Chondrocyte (in vitro differentiated cells): ENCODE measurements around the gene SLAMF7. TPM values are rescaled to one million over a fixed set of nuclear protein-coding genes. Genes with fewer than 3 reads are reported as not detected.
"Not testable (repeated sequence)": the region's sequence is repeated elsewhere in the genome, so short reads cannot be mapped to it uniquely, and the experiment has no call there.

Experiments used
- DNase-seq: peaks from one replicate; pipeline ENCODE4 v3.0.0; 2021; ENCODE audit warnings: mixed read lengths, low spot score
- H3K27ac Mint-ChIP-seq: one replicate; pipeline ENCODE4 v1.8.0; 2021; ENCODE audit warnings: mild to moderate bottlenecking, moderate library complexity, mixed read lengths; ENCODE audit not compliant: unreplicated experiment
- H3K27me3 Mint-ChIP-seq: 2 replicates; pipeline ENCODE4 v1.8.0; 2021; ENCODE audit warnings: low read depth, mixed read lengths
- H3K36me3 Mint-ChIP-seq: 2 replicates; pipeline ENCODE4 v1.8.0; 2021; ENCODE audit warnings: low read depth, mixed read lengths
- H3K4me1 Mint-ChIP-seq: 2 replicates; pipeline ENCODE4 v1.8.0; 2021; ENCODE audit warnings: low read depth, mild to moderate bottlenecking, mixed read lengths
- H3K4me3 Mint-ChIP-seq: one replicate; pipeline ENCODE4 v1.8.0; 2021; ENCODE audit warnings: mild to moderate bottlenecking, moderate library complexity, mixed read lengths; ENCODE audit not compliant: unreplicated experiment
- H3K9me3 Mint-ChIP-seq: 2 replicates; pipeline ENCODE4 v1.8.0; 2021; ENCODE audit warnings: low read depth, mixed read lengths
- CTCF ChIP-seq: fragments of 200-600 bp; sonication (generic); IDR thresholded peaks from 2 replicates; pipeline ENCODE4 v1.5.0; 2021; ENCODE audit warnings: antibody characterized with exemption, mild to moderate bottlenecking, moderate library complexity
- total RNA-seq: library from RNA; stranded (reverse); gene quantifications from 3 replicates; pipeline ENCODE4 v1.2.1, GENCODE V29; 2021

SLAMF7 gene
- total RNA-seq, 1 donor from 2014 or later, result not detected

GRCh38 chr1:160710517-160711252 lies 28.4 kb upstream of the SLAMF7 start:
- Mint-ChIP-seq H3K4me1 (no peaks in the 10 kb centered on the region), H3K4me3 (no peak overlapping the region), H3K27ac (no peak overlapping the region), H3K36me3 (no peaks in the 10 kb centered on the region), H3K9me3 (no peaks in the 10 kb centered on the region), H3K27me3 (peaks cover 14% of the 10 kb centered on the region)
- no peak for TF ChIP-seq CTCF
- DNase-seq, result no peak

- no peaks in the 10 kb centered on the region for H3K4me1 Mint-ChIP-seq
- no peak overlapping the region for H3K27ac Mint-ChIP-seq
- no peak for DNase-seq
- peaks cover 13% of the 10 kb centered on the region for H3K27me3 Mint-ChIP-seq
- no peak for TF ChIP-seq CTCF
- no peaks in the 10 kb centered on the region for H3K9me3 Mint-ChIP-seq
- no peak overlapping the region for H3K4me3 Mint-ChIP-seq
- no peaks in the 10 kb centered on the region for H3K36me3 Mint-ChIP-seq
These were observed 27.8 kb upstream of the SLAMF7 start for GRCh38 chr1:160711276-160711601.

GRCh38 chr1:160711602-160712311 lies 27.3 kb upstream of the SLAMF7 start, which contains the start of gene CD48:
CD48 (minus strand) TSS chr1:160711822; CDS start chr1:160711763, 59 bp downstream.
- Mint-ChIP-seq H3K9me3 (no peaks in the 10 kb centered on the region), H3K4me1 (no peaks in the 10 kb centered on the region), H3K27ac (no peak within 1 kb of the TSS)

GRCh38 chr1:160712525-160713080 lies 26.4 kb upstream of the SLAMF7 start:
- DNase-seq, H3K36me3 Mint-ChIP-seq, H3K4me1 Mint-ChIP-seq, H3K27ac Mint-ChIP-seq, H3K4me3 Mint-ChIP-seq, H3K9me3 Mint-ChIP-seq: not testable (repeated sequence)
- H3K27me3 Mint-ChIP-seq, result peaks cover 21% of the 10 kb centered on the region

More at GRCh38 chr1:160711602-160712311, 27.3 kb upstream of the SLAMF7 start, which contains the start of gene CD48:
- DNase-seq, result no peak
- H3K4me3 Mint-ChIP-seq, result no peak within 1 kb of the TSS
- no peaks in the 10 kb centered on the region for H3K36me3 Mint-ChIP-seq
- TF ChIP-seq CTCF, result no peak
- peaks cover 18% of the 10 kb centered on the region for H3K27me3 Mint-ChIP-seq

GRCh38 chr1:160713161-160713560 lies 25.9 kb upstream of the SLAMF7 start:
- Mint-ChIP-seq H3K4me1 (no peaks in the 10 kb centered on the region), H3K4me3 (no peak overlapping the region), H3K9me3 (no peaks in the 10 kb centered on the region), H3K27me3 (peaks cover 24% of the 10 kb centered on the region), H3K36me3 (no peaks in the 10 kb centered on the region), H3K27ac (no peak overlapping the region)
- no peak for DNase-seq
- TF ChIP-seq CTCF, result no peak

GRCh38 chr1:160714034-160714648 lies 24.9 kb upstream of the SLAMF7 start:
- not testable (repeated sequence) for H3K36me3 Mint-ChIP-seq, H3K4me3 Mint-ChIP-seq, H3K9me3 Mint-ChIP-seq, DNase-seq, H3K4me1 Mint-ChIP-seq, H3K27ac Mint-ChIP-seq
- peaks cover 24% of the 10 kb centered on the region for H3K27me3 Mint-ChIP-seq
